Measurements from ENCODE around the gene NCR3LG1.

The NCR3LG1 gene

DNA sequence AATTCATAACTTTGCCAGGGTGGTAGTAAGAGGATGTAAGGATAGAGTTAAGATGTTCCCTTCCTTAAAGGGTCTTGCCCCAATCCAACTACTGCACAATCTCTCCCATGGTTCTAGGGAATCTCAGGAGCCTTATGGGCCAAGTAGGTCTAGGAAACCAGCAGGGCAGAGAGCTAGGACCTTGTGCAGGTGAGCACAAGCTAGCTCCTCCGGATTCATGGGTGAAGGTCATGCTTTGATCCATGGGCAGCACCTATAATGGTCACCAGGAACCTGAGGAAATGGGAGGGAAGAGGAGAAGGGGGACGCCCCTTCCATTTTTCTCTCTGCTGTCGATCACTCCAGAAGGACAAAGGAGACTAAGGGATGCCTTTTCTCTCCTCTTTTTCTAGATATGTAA is 20.0 kb downstream of the NCR3LG1 start:
- DNase-seq, result no peak

GRCh38 chr11:17375547-17375946 is 23.9 kb downstream of the NCR3LG1 start:
- no peak for DNase-seq

GRCh38 chr11:17376493-17376892 is 24.9 kb downstream of the NCR3LG1 start:
- no peak for DNase-seq

- DNase-seq, result no peak
Observed at GRCh38 chr11:17378655-17379054, 27.1 kb downstream of the NCR3LG1 start.

DNA sequence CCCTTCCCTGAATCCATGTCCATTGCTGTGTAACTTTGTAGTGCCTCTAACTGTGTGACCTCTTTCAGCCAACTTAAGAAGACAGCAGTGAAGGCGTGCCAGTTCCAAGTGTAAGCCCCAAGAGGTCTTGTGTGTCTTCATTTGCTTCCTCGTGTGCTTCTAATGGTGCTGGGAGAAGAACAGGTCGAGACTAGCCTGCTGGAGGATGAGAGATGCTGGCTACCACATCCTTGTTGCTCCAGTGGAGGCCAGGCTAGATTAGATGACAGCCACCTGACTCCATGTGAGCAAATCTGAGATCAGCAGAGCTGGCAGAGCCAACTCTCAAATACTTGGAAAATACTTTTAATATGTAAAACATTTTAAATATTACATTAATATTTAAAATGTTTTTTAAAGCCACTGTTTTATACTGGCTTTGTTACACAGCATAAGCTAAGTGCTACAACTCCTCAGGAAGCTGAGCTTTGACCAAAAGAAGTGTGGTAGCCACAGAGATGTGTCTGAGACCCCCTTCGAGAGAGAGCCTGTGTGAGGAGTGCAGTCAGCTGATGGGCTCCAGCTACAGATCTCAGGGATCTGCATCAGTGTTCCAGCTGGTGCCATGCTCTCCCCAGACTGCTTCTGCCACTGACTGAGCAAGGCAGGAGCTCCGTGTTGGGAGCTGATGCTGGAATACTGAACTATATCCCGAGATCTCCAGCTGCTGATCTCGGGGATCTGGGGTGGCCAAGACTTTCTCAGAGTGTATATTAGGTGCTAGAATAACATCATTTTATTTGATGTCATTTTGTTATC is 28.0 kb downstream of the NCR3LG1 start:
- DNase-seq, result no peak

DNA sequence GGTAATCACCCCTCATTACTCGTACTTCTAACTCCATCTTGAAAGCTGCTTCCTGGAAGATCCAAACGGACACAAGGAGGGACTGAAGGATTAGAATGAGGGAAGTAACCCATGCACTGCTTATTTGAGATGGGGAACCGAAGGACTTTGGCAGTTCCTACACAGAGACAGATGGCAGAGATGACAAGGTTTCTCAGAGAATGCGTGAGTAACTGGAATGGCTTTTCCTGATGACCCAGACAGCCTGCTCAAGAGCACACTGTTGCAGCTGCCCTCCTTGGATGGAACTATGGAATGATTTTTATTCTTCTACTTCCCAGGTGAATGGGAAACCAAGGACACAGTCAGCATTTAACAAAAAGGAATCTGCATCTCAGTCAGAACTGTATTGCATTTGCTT is 29.6 kb downstream of the NCR3LG1 start:
- no peak for DNase-seq

DNA sequence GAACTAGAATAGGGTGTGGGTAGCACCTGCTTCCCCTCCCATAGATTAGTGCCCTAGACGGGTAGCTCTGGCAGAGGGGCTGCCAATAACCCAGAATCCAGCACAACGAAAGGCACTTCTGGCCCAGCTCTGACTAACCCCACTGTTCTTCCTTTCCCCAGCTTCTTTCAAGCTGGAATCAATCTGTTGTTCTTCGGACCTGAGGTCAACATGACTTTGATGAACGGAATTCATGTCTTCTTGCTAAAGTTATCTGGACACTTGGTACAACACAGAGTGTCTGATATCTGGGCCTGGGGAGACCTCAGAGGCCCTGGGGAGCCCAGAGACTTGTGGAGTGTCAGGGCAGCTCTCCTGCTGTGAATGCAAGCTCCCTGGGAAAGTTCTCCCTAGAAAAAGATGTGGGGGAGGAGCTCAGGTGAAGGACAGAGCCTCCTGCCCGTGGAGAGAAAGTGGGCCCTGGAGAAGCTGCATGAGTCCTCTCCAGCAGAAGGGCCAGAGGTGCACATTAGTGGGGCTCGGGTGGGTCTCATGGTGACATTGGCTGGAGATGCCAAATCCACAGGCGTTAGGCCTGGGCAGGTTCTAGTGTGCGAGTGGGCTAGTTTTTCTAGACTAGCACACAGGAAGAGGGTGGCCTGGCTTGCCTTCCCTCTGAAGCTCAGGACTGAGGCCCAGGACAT is 30.6 kb downstream of the NCR3LG1 start:
- no peak for DNase-seq

DNA sequence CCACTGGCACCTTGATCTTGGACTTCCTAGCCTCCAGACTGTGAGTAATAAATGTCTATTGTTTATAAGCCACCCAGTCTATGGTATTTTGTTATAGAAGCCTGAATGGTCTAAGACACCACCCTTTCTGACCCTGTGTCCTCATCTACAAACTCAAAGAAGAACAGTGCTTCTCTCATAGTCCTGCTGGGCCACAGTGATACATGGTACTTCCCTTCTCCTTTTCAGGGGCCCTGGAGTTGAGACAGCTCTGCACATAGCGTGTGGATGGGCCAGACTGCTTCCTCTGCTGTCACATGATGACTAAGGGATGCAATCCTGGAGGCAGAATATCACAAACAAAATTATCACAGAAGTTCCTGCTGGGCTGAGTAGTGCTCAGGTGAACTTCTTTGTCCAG is 31.9 kb downstream of the NCR3LG1 start:
- no peak for DNase-seq

GRCh38 chr11:17384002-17384511 is 32.5 kb downstream of the NCR3LG1 start:
- DNase-seq, result peak; percentile 9

DNA sequence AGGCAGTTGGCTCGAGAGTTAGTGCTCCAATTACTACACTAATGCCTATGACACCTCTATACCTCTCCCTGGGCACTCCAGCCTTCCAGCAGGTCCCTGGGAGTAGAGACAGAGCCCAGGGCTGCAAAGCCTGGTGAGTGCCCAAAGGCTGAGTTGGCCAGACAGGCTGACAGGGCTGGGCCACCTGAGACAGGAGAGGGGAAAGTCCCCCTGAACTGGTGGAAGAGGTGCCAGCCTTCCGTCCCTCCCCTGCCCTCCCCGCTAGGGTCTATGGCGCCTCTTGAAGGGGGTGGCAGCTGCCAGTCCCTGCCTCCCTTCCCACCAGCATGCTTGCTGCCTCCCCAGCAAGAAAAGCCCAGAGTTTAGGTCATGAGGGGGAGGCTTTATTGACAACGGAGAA is 33.9 kb downstream of the NCR3LG1 start:
- no peak for DNase-seq

DNA sequence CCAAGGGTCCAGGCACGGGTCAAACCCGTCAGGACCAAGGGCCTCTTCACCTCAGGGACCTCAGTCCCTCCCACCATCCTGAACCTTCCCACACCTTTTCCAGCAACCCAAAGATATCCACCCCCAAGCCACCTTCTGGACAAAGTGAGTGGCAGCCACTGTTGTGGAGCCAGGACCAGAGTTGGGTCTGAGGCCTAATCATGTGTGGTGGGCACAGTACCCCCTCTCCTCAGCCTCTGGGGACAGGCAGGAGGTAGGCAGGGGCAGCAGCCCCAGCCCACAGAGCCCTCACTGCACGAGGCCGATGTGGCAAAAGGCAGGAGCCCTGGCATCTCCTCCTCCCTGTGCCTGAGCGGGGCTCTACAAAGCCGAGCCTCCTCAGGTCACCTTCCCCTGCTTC is 34.3 kb downstream of the NCR3LG1 start:
- no peak for DNase-seq

DNA sequence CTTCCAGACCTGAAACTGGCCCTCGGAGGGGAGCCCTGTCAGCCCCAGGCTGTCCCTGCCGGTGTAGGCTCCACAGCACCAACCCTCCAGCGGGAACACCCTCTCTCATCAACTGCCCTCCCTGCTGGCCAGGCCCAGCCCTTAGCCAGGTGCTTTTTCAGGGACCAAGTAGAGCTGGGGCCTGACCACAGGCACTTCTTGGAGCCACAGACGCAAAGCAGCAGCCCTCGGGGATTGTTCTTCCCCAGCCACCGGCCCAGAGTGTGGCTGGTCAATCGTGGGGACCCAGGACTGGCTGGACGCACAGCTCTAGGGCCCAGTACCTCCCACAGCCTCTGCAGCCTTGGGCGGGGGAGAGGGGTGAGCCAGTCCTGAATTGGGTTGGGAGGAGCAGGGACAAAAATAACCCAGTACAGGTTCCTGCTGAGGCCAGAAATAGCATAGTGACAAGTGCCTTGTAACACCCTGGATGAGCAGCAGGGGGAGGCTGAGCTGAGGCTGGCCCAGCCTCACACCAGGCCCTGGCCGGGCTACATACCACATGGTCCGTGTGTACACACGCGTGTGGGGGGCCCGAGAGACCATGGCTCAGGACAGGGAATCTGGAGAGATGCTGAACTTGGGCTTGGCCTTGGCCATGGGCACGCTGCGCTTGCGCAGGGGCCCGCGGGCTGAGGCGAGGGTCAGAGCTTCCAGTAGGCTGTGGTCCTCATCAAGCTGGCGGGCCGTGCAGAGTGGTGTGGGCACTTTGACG is 34.9 kb downstream of the NCR3LG1 start:
- no peak for DNase-seq

GRCh38 chr11:17387254-17387653 is 35.7 kb downstream of the NCR3LG1 start:
- no peak for DNase-seq

DNA sequence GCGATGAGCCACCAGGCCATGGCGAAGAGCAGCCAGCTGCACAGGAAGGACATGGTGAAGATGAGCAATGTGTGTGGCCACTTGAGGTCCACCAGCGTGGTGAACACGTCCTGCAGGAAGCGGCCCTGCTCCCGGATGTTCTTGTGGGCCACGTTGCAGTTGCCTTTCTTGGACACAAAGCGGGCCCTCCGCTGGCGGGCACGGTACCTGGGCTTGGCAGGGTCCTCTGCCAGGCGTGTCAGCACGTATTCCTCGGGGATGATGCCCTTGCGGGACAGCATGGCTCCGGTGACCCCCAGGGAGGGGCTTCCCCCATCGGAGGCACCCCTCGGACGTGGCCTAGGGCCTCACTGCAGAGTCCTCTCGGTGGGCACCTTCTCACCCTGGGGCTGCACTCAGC is 36.2 kb downstream of the NCR3LG1 start:
- DNase-seq, result no peak

- DNase-seq, result no peak
Observed at GRCh38 chr11:17388609-17389210, 37.1 kb downstream of the NCR3LG1 start, which contains the start of gene KCNJ11. Gene KCNJ11, minus strand, starts transcription at chr11:17388659. Its CDS starts 568 bp downstream, at chr11:17388091.

GRCh38 chr11:17389211-17389956 is 37.8 kb downstream of the NCR3LG1 start:
- DNase-seq, result no peak

DNA sequence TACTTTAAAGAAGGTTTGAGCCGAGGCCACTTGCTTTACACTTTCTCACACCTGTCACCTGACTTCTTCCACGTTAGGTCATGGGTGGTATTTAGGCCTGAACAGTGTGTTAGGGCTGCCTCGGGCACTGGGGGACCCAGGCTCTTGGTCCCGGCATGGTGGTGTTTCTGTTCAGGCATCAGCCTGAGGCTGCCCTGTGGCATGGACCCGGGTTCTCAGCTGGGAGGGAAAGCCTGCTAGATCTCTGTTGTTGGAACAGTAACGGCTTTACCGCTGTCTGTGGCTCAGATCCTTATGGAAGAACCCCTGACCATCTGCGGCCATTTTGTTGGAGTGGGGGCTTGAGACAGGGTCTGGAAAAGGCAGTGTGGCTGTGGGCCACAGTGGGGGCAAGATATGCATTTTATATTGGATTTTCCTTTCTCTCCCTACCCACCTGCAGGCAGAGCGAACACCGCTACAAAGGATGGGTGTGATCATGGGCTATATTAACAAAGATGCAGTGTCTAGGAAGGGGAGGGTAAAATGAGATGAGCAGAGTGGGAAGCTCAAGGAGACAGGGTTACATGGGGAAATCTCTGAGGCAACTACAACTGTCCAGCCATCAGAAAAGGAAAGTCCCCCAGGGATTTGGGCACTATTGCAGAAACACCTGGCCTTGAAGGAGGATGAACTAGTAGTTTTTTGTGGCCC is 38.5 kb downstream of the NCR3LG1 start:
- DNase-seq, result no peak

GRCh38 chr11:17391493-17392355 is 40.1 kb downstream of the NCR3LG1 start:
- no peak for DNase-seq

GRCh38 chr11:17392872-17393271 is 41.3 kb downstream of the NCR3LG1 start:
- DNase-seq, result no peak

DNA sequence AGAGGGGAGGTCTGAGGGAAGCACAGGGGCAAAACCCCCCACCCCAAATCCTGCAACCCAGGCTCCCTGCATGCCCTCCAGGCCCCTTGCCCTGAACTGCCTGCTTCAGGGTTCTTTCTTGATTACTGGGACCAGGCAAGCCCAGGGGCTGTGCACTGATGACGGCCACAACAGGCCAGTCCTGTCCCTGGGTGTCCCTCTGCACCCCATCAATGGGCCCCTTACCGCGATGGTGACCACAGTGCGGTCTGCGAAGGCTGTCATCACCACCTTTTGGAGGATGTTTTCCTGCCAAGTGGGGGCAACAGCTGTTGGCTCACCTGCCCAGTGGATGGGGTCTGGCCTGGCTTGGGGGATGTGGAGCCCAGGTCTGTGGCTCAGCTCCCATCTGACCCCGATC is 41.9 kb downstream of the NCR3LG1 start:
- no peak for DNase-seq
